Measurements from ENCODE around the gene LCK. TPM values are rescaled to one million over a fixed set of nuclear protein-coding genes. Genes with fewer than 3 reads are reported as not detected.

LCK gene
- total and polyA plus RNA-seq, 9 of the 15 experiments (the other 6 are each of a cell fraction or from before 2014, with no cell fraction given): 0.04 to 0.47 (median 0.13) TPM; not detected in 6

- H3K9me3 ChIP-seq (replicated peaks; ENCODE audit: control insufficient read depth, insufficient read depth, low read depth, low read length): no peaks in the 10 kb centered on the region
- DNase-seq (ENCODE audit: extremely low read depth in 1 of 4, low spot score in 3 of 4): no peak
- H3K4me2 ChIP-seq (ENCODE audit: insufficient read depth, low read length): no peak overlapping the region
- H3K4me3 ChIP-seq: no peak overlapping the region
- no peaks in the 10 kb centered on the region for H3K4me1 ChIP-seq (replicated peaks in 1 of 2; ENCODE audit: control insufficient read depth in 2 of 2, insufficient read depth in 2 of 2, low read length in 2 of 2)
- ChIA-PET POLR2A (interaction anchor here (0.6 to 6.3 kb wide), 9 partner anchors 10 to 260 kb away, joined by 3 to 75 read pairs (median 4); partner anchors contain the start of gene MARCKSL1), CTCF (ENCODE audit: low intra/inter-chr PET ratio) (no interaction called here)
- no TSS peak for BruUV-seq (replicated peaks)
- ATAC-seq: no peak; the same call in 2 of the 3 replicates
- H3K79me2 ChIP-seq (ENCODE audit: control insufficient read depth, insufficient read depth, low read length): peaks cover 7% of the 10 kb centered on the region; the same call in 1 of the 3 replicates
- no peaks in the 10 kb centered on the region for H3K27me3 ChIP-seq (ENCODE audit: control insufficient read depth in 2 of 2, insufficient read depth in 2 of 2, low read length in 2 of 2)
- FAIRE-seq: no peak
- H3K27ac ChIP-seq (ENCODE audit: extremely low read depth, low read depth, low read length): no peak overlapping the region
- intact Hi-C loops (cut with micrococcal nuclease) (no loop called here), in situ Hi-C loops (cut with MboI) (no loop called here)
- WGBS (ENCODE audit: insufficient coverage, low coverage, missing lambda C conversion rate): 66% methylated on average over 5 of the region's 5 CpGs
- no peak overlapping the region for H2AFZ ChIP-seq (ENCODE audit: low read depth, low read length)
- H3K36me3 ChIP-seq (ENCODE audit: control insufficient read depth, insufficient read depth, low read length): peaks cover 83% of the 10 kb centered on the region
- no peaks in the 10 kb centered on the region for H3K9me1 ChIP-seq (ENCODE audit: control insufficient read depth, insufficient read depth, low read length)
- H4K20me1 ChIP-seq (replicated peaks; ENCODE audit: control insufficient read depth, insufficient read depth, low read length): peaks cover under 1% of the 10 kb centered on the region; the same call in 1 of the 2 replicates
- no peak overlapping the region for H3K9ac ChIP-seq (ENCODE audit: insufficient read depth in 1 of 2, low read depth in 2 of 2, low read length in 2 of 2)
- TF ChIP-seq NR2C1 (IDR thresholded peaks at IDR 0.05): no peak
- TF ChIP-seq NR2C1 (tag; IDR thresholded peaks at IDR 0.05): no peak
- TF ChIP-seq TFAM (CRISPR knock-in tag; conservative IDR thresholded peaks at IDR 0.05): no peak
- no peak for TF ChIP-seq ZNF449 (CRISPR knock-in tag; IDR thresholded peaks at IDR 0.05)
- TF ChIP-seq CTCFL (IDR thresholded peaks at IDR 0.05; ENCODE audit: borderline replicate concordance, insufficient read depth, low read depth, low read length, poor library complexity, severe bottlenecking): no peak
- no peak for TF ChIP-seq EGR1 (conservative IDR thresholded peaks at IDR 0.05)
- no peak for TF ChIP-seq CTBP1 (IDR thresholded peaks at IDR 0.05; ENCODE audit: borderline replicate concordance)
- 0 out of 2 replicates have a peak, but pooled peaks have one; percentile 9 for TF ChIP-seq SPI1 (IDR thresholded peaks at IDR 0.05; ENCODE audit: borderline replicate concordance, low read depth, low read length)
- no peak for TF ChIP-seq ZNF41 (CRISPR knock-in tag; conservative IDR thresholded peaks at IDR 0.05)
- TF ChIP-seq ZNF212 (CRISPR knock-in tag; IDR thresholded peaks at IDR 0.05): no peak
- no peak for TF ChIP-seq FOXJ2 (tag; IDR thresholded peaks at IDR 0.05)
- TF ChIP-seq ZFP36 (IDR thresholded peaks at IDR 0.05; ENCODE audit: low read depth, low read length, partially characterized antibody): no peak
- TF ChIP-seq FOXA3 (CRISPR knock-in tag; conservative IDR thresholded peaks at IDR 0.05 in 1 of 2, IDR thresholded peaks at IDR 0.05 in 1 of 2): peak in 1 of 2 experiments; percentile 76; a peak in 2 of 4 replicates
- no peak for TF ChIP-seq ZNF766 (CRISPR knock-in tag; conservative IDR thresholded peaks at IDR 0.05)
- TF ChIP-seq ETS2 (tag; IDR thresholded peaks at IDR 0.05; ENCODE audit: borderline replicate concordance, poor library complexity, severe bottlenecking): no peak
- no peak for TF ChIP-seq MXI1 (IDR thresholded peaks at IDR 0.05; ENCODE audit: low read depth, low read length)
- TF ChIP-seq MYBL2 (IDR thresholded peaks at IDR 0.05; ENCODE audit: low read depth): no peak
- TF ChIP-seq MYBL2 (CRISPR knock-in tag; IDR thresholded peaks at IDR 0.05; ENCODE audit: borderline replicate concordance): no peak
Observed at GRCh38 chr1:32321712-32322291, 70.7 kb downstream of the LCK start.

All from K562 (cell line).